Smooth muscle cell (in vitro differentiated cells): ENCODE results near the gene INSR. TPM values are rescaled to one million over a fixed set of nuclear protein-coding genes. Genes with fewer than 3 reads are reported as not detected.

Experiments
- DNase-seq: peaks from one replicate; lab custom pipeline; 2025; ENCODE audit not compliant: unreplicated experiment; lab: John Stamatoyannopoulos, UW
- H2AFZ ChIP-seq: fragments of 200-600 bp; sonication (generic); 2 replicates; pipeline ENCODE4 v1.6.0; 2016; ENCODE audit warnings: antibody characterized with exemption, low read depth, mild to moderate bottlenecking
- H3F3A ChIP-seq: fragments of 200-600 bp; sonication (generic); 2 replicates; pipeline ENCODE4 v1.6.0; 2017; ENCODE audit warnings: antibody characterized with exemption, low read depth
- H3K27ac ChIP-seq: fragments of 200-600 bp; sonication (generic); 2 replicates; pipeline ENCODE4 v1.5.1; 2016; ENCODE audit warnings: low read depth, mild to moderate bottlenecking
- H3K27me3 ChIP-seq: fragments of 200-600 bp; sonication (generic); 2 replicates; pipeline ENCODE4 v1.6.1; 2016; ENCODE audit warnings: low read depth, mild to moderate bottlenecking
- H3K36me3 ChIP-seq: fragments of 200-600 bp; sonication (generic); 2 replicates; pipeline ENCODE4 v1.5.1; 2016; ENCODE audit warnings: low read depth
- H3K4me1 ChIP-seq: fragments of 200-600 bp; sonication (generic); 2 replicates; pipeline ENCODE4 v1.5.1; 2016; ENCODE audit warnings: low read depth
- H3K4me2 ChIP-seq: fragments of 200-600 bp; sonication (generic); 2 replicates; pipeline ENCODE4 v1.6.0; 2016; ENCODE audit warnings: mild to moderate bottlenecking
- H3K4me3 ChIP-seq: fragments of 200-600 bp; sonication (generic); 2 replicates; pipeline ENCODE4 v1.5.1; 2016; ENCODE audit warnings: mild to moderate bottlenecking
- H3K79me2 ChIP-seq: fragments of 200-600 bp; sonication (generic); 2 replicates; pipeline ENCODE4 v1.6.0; 2016; ENCODE audit warnings: low read depth, mild to moderate bottlenecking
- H3K9ac ChIP-seq: fragments of 200-600 bp; sonication (generic); 2 replicates; pipeline ENCODE4 v1.6.0; 2016; ENCODE audit warnings: low read depth
- H3K9me3 ChIP-seq: fragments of 200-600 bp; sonication (generic); replicated peaks from 2 replicates; pipeline ENCODE4 v1.5.1; 2016; ENCODE audit warnings: low read depth
- H4K20me1 ChIP-seq: fragments of 200-600 bp; sonication (generic); 2 replicates; pipeline ENCODE4 v1.6.0; 2016; ENCODE audit warnings: low read depth
- CTCF ChIP-seq: fragments of 200-600 bp; sonication (generic); IDR thresholded peaks from 2 replicates; pipeline ENCODE4 v1.5.1; 2017; ENCODE audit warnings: borderline replicate concordance, mild to moderate bottlenecking, antibody characterized with exemption; ENCODE audit not compliant: insufficient read depth, poor library complexity, severe bottlenecking
- WGBS: methylation state at CpG from one replicate; pipeline ENCODE4 v1.1.7; 2016; ENCODE audit warnings: low lambda C conversion rate; 5-methylcytosine and 5-hydroxymethylcytosine counted together
- polyA plus RNA-seq: library from polyadenylated mRNA; unstranded; fragments of >200 nt; fragmentation: Nextera tagmentation; extraction: Ambion mirVana; gene quantifications from 2 replicates; pipeline ENCODE4 v1.2.1, GENCODE V29; 2016
- total RNA-seq: library from RNA; depleted of rRNA; stranded (reverse); fragments of >200 nt; gene quantifications from 2 replicates; pipeline ENCODE4 v1.2.3, GENCODE V29; 2014

Gene INSR
- total and polyA plus RNA-seq, 2 experiments from 2014 or later: 2.8 to 12.7 TPM

- Histone ChIP-seq H3F3A (no peaks in the 10 kb centered on the region), H3K4me3 (no peak overlapping the region), H3K36me3 (no peaks in the 10 kb centered on the region), H2AFZ (no peak overlapping the region), H3K27me3 (no peaks in the 10 kb centered on the region), H3K27ac (no peak overlapping the region), H4K20me1 (peaks cover 31% of the 10 kb centered on the region), H3K9ac (no peak overlapping the region), H3K4me2 (no peak overlapping the region), H3K9me3 (no peaks in the 10 kb centered on the region), H3K79me2 (no peaks in the 10 kb centered on the region), H3K4me1 (no peaks in the 10 kb centered on the region)
- no peak for TF ChIP-seq CTCF
- DNase-seq: no peak
Measured at GRCh38 chr19:7226739-7227138, 67.5 kb downstream of the INSR start.

DNA sequence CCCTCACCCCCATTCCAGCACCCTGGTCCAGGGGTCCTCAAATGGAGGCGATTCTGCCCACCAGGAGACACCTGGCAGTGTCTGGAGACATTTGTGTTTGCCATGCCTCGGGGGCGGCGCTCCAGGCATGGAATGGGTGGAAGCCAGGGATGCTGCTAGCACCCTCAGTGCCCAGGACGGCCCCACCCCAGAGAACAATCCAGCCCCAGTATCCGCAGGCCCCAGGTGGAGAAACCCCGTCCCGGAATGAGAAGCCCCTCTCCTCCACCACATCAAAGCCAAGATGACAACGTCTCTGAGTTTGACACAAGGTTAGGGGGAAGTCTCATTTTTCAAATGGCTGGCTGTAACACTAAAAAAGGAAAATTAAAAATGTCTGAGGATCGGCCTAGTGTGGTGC, 68.5 kb downstream of the INSR start:
- Histone ChIP-seq H3K4me3 (no peak overlapping the region), H2AFZ (no peak overlapping the region), H3K36me3 (no peaks in the 10 kb centered on the region), H3K27me3 (no peaks in the 10 kb centered on the region), H3K27ac (no peak overlapping the region), H3K4me2 (no peak overlapping the region), H4K20me1 (peaks cover 31% of the 10 kb centered on the region), H3K79me2 (no peaks in the 10 kb centered on the region), H3K9me3 (no peaks in the 10 kb centered on the region), H3K9ac (no peak overlapping the region), H3K4me1 (no peaks in the 10 kb centered on the region), H3F3A (no peaks in the 10 kb centered on the region)
- DNase-seq: no peak
- no peak for TF ChIP-seq CTCF
- WGBS: 91% methylated on average over 10 of the region's 10 CpGs

DNA sequence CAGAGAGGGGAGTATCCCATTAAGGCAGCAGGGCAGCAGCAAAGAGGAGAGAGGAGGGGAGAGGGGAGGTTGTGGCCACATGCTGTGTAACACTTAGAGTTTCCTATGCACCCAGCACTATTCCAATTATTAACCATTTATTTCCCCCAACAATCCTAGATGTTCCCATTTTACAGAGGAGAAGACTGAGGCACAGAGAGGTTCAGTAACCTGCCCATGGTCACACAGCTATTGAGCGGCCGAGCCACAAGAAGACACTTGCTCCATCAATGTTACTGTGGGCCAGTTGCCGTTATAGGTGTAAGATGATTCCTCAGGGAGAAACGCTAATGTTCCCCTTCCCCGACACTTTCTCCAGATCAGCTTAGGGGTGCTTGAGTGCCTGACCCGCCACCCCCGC, 69.2 kb downstream of the INSR start:
- DNase-seq: no peak
- WGBS: 92% methylated on average over 7 of the region's 7 CpGs
- no peaks in the 10 kb centered on the region for H3K79me2 ChIP-seq

More for the DNA sequence above, 69.2 kb downstream of the INSR start:
- H3F3A ChIP-seq: no peaks in the 10 kb centered on the region
- H3K4me2 ChIP-seq: no peak overlapping the region
- no peaks in the 10 kb centered on the region for H3K4me1 ChIP-seq
- TF ChIP-seq CTCF: no peak
- H2AFZ ChIP-seq: no peak overlapping the region
- no peaks in the 10 kb centered on the region for H3K27me3 ChIP-seq
- H3K9ac ChIP-seq: no peak overlapping the region
- no peaks in the 10 kb centered on the region for H3K36me3 ChIP-seq
- H3K9me3 ChIP-seq: no peaks in the 10 kb centered on the region
- H3K4me3 ChIP-seq: no peak overlapping the region
- no peak overlapping the region for H3K27ac ChIP-seq
- H4K20me1 ChIP-seq: peaks cover 31% of the 10 kb centered on the region
